Measurements from ENCODE around the gene GTF3C5. TPM values are rescaled to one million over a fixed set of nuclear protein-coding genes. Genes with fewer than 3 reads are reported as not detected.

The GTF3C5 gene
- total RNA-seq, 1 donor from 2014 or later = 46.4 TPM

- no peak overlapping the region for H3K27ac ChIP-seq (ENCODE audit: low read depth, low read length)
- Mint-ChIP-seq H3K4me3 (ENCODE audit: unreplicated experiment) (no peak overlapping the region), H3K27ac (ENCODE audit: unreplicated experiment) (peak overlapping the region; percentile 70), H3K9me3 (ENCODE audit: unreplicated experiment) (no peaks in the 10 kb centered on the region), H3K36me3 (ENCODE audit: low read depth, unreplicated experiment) (peaks cover 4% of the 10 kb centered on the region), H3K4me1 (ENCODE audit: low read depth, unreplicated experiment) (peaks cover 40% of the 10 kb centered on the region), H3K27me3 (ENCODE audit: low read depth, unreplicated experiment) (no peaks in the 10 kb centered on the region)
- no peak overlapping the region for H3K9ac ChIP-seq (ENCODE audit: low read length)
- H3K36me3 ChIP-seq (ENCODE audit: insufficient read depth, low read length) = no peaks in the 10 kb centered on the region
- no peaks in the 10 kb centered on the region for H3K79me2 ChIP-seq (ENCODE audit: insufficient read depth, low read length)
- peaks cover 16% of the 10 kb centered on the region for H3K4me1 ChIP-seq (ENCODE audit: insufficient read depth, low read length)
- no peak overlapping the region for H2AFZ ChIP-seq (ENCODE audit: low read depth, low read length)
- H3K4me3 ChIP-seq (ENCODE audit: insufficient read depth, low read depth, low read length) = no peak overlapping the region
- H3K9me3 ChIP-seq (ENCODE audit: insufficient read depth, low read depth, low read length) = no peaks in the 10 kb centered on the region
- H3K4me2 ChIP-seq (ENCODE audit: low read length) = peak overlapping the region; percentile 63
- FAIRE-seq (peak; percentile 93), DNase-seq (ENCODE audit: low read depth) (peak; percentile 92)
- peaks cover 23% of the 10 kb centered on the region for H3K27me3 ChIP-seq (ENCODE audit: insufficient read depth, low read length)
- peaks cover 3% of the 10 kb centered on the region for H4K20me1 ChIP-seq (ENCODE audit: insufficient read depth, low read length)
- TF ChIP-seq CTCF (IDR thresholded peaks at IDR 0.05; ENCODE audit: insufficient read depth, low read depth, low read length) = no peak
- TF ChIP-seq EZH2 (IDR thresholded peaks at IDR 0.05; ENCODE audit: insufficient read depth, low read length) = no peak
Measured at GRCh38 chr9:133075925-133076630, 45.3 kb downstream of the GTF3C5 start.

- H3K9ac ChIP-seq (ENCODE audit: low read length) = no peak overlapping the region
- peaks cover 23% of the 10 kb centered on the region for H3K27me3 ChIP-seq (ENCODE audit: insufficient read depth, low read length)
- peaks cover 16% of the 10 kb centered on the region for H3K4me1 ChIP-seq (ENCODE audit: insufficient read depth, low read length)
- no peak overlapping the region for H3K4me3 ChIP-seq (ENCODE audit: insufficient read depth, low read depth, low read length)
- peak overlapping the region; percentile 70 for H3K27ac Mint-ChIP-seq (ENCODE audit: unreplicated experiment)
- H3K27me3 Mint-ChIP-seq (ENCODE audit: low read depth, unreplicated experiment) = no peaks in the 10 kb centered on the region
- no peak for TF ChIP-seq CTCF (IDR thresholded peaks at IDR 0.05; ENCODE audit: insufficient read depth, low read depth, low read length)
- no peak for TF ChIP-seq EZH2 (IDR thresholded peaks at IDR 0.05; ENCODE audit: insufficient read depth, low read length)
- no peaks in the 10 kb centered on the region for H3K36me3 ChIP-seq (ENCODE audit: insufficient read depth, low read length)
- no peak overlapping the region for H2AFZ ChIP-seq (ENCODE audit: low read depth, low read length)
- H3K9me3 ChIP-seq (ENCODE audit: insufficient read depth, low read depth, low read length) = no peaks in the 10 kb centered on the region
- H3K9me3 Mint-ChIP-seq (ENCODE audit: unreplicated experiment) = no peaks in the 10 kb centered on the region
- H3K79me2 ChIP-seq (ENCODE audit: insufficient read depth, low read length) = no peaks in the 10 kb centered on the region
- H4K20me1 ChIP-seq (ENCODE audit: insufficient read depth, low read length) = peaks cover 3% of the 10 kb centered on the region
- H3K4me2 ChIP-seq (ENCODE audit: low read length) = peak overlapping the region; percentile 63
- H3K4me1 Mint-ChIP-seq (ENCODE audit: low read depth, unreplicated experiment) = peaks cover 43% of the 10 kb centered on the region
- no peak overlapping the region for H3K27ac ChIP-seq (ENCODE audit: low read depth, low read length)
- H3K4me3 Mint-ChIP-seq (ENCODE audit: unreplicated experiment) = peak overlapping the region; percentile 72
- DNase-seq (ENCODE audit: low read depth) (no peak), FAIRE-seq (no peak)
- H3K36me3 Mint-ChIP-seq (ENCODE audit: low read depth, unreplicated experiment) = peaks cover 3% of the 10 kb centered on the region
Measured at GRCh38 chr9:133076691-133077090, 45.9 kb downstream of the GTF3C5 start.

GRCh38 chr9:133078486-133078885 lies 47.7 kb downstream of the GTF3C5 start:
- DNase-seq (ENCODE audit: low read depth) = no peak
- Histone ChIP-seq H3K9ac (ENCODE audit: low read length) (no peak overlapping the region), H3K4me3 (ENCODE audit: insufficient read depth, low read depth, low read length) (no peak overlapping the region), H2AFZ (ENCODE audit: low read depth, low read length) (no peak overlapping the region), H4K20me1 (ENCODE audit: insufficient read depth, low read length) (peaks cover 3% of the 10 kb centered on the region), H3K4me2 (ENCODE audit: low read length) (no peak overlapping the region), H3K9me3 (ENCODE audit: insufficient read depth, low read depth, low read length) (no peaks in the 10 kb centered on the region), H3K27ac (ENCODE audit: low read depth, low read length) (no peak overlapping the region), H3K4me1 (ENCODE audit: insufficient read depth, low read length) (peaks cover 16% of the 10 kb centered on the region), H3K36me3 (ENCODE audit: insufficient read depth, low read length) (no peaks in the 10 kb centered on the region), H3K27me3 (ENCODE audit: insufficient read depth, low read length) (peaks cover 23% of the 10 kb centered on the region), H3K79me2 (ENCODE audit: insufficient read depth, low read length) (no peaks in the 10 kb centered on the region)
- TF ChIP-seq EZH2 (IDR thresholded peaks at IDR 0.05; ENCODE audit: insufficient read depth, low read length) = no peak
- TF ChIP-seq CTCF (IDR thresholded peaks at IDR 0.05; ENCODE audit: insufficient read depth, low read depth, low read length) = no peak
- H3K36me3 Mint-ChIP-seq (ENCODE audit: low read depth, unreplicated experiment) = no peaks in the 10 kb centered on the region
- peaks cover 44% of the 10 kb centered on the region for H3K4me1 Mint-ChIP-seq (ENCODE audit: low read depth, unreplicated experiment)
- FAIRE-seq = no peak
- peak overlapping the region; percentile 12 for H3K27ac Mint-ChIP-seq (ENCODE audit: unreplicated experiment)
- no peak overlapping the region for H3K4me3 Mint-ChIP-seq (ENCODE audit: unreplicated experiment)
- H3K27me3 Mint-ChIP-seq (ENCODE audit: low read depth, unreplicated experiment) = no peaks in the 10 kb centered on the region
- no peaks in the 10 kb centered on the region for H3K9me3 Mint-ChIP-seq (ENCODE audit: unreplicated experiment)
